ENCODE data around the gene WBP4. TPM values are rescaled to one million over a fixed set of nuclear protein-coding genes. Genes with fewer than 3 reads are reported as not detected.
A peak's percentile ranks its signal among the peaks of the same experiment; 100 is the strongest.
"Not testable (repeated sequence)": the region's sequence is repeated elsewhere in the genome, so short reads cannot be mapped to it uniquely, and the experiment has no call there.

WBP4 gene
- total RNA-seq, 1 donor from 2014 or later: 7.4 TPM

DNA sequence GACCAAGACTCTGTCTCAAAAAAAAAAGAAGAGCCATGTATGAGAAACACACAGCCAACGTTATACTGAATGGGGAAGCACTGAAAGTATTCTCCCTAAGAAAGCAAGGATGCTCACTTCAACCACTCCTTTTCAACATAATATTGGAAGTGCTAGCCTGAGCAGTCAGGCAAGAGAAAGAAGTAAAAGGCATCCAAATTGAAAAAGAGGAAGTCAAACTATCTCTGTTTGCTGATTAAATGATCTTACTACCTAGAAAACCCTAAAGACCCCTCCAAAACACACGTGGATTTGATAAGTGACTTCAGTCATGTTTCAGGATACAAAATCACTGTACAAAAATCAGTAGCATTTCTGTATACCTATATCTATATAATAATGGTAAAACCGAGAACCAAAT lies 16.2 kb downstream of the WBP4 start:
- no peak for DNase-seq (ENCODE audit: low read depth, low spot score)

DNA sequence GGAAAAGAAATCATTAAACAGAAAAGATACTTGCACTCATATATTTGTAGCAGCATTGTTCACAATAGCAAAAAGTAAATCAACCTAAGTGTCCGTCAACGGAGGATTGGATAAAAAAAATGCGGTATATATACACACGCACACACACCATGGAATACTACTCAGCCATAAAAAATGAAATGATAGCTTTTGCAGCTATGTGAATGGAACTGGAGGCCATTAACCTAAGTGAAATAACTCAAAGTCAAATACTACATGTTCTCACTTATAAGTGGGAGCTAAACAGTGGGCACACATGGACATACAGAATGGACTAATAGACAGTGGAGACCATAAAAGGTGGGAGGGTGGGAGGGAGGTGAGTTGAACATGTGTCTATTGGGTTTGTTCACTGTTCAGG lies 18.4 kb downstream of the WBP4 start:
- DNase-seq (ENCODE audit: low read depth, low spot score): no peak

DNA sequence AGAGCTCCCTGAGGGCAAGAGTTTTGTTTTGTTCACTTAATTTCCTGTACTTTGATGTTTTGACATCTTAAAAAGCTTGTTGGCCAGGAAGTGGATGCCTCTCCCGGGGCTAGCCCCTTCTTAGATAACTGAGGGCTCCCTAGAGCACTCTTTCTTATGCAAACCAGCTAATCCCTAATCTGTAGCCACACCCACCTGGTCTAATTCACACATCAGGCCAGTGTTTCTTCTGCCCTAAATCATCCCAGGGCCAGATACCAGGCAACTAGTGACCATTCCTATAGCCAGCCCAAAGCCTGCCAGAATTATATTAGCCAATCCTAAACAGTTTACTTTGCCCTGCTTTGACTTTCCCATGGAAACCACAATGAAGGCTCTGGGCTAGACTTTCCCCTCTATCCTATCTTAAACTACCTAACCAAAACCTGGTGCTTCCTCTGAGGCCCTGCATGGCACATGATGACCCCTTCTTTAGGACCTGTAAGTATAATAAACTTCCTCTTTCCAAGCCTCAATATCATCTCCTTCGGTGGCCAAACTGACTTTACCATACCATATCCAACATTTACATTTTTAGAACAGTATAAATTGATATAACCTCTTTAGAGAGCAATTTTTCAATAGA lies 24.8 kb downstream of the WBP4 start:
- DNase-seq (ENCODE audit: low read depth, low spot score): no peak

DNA sequence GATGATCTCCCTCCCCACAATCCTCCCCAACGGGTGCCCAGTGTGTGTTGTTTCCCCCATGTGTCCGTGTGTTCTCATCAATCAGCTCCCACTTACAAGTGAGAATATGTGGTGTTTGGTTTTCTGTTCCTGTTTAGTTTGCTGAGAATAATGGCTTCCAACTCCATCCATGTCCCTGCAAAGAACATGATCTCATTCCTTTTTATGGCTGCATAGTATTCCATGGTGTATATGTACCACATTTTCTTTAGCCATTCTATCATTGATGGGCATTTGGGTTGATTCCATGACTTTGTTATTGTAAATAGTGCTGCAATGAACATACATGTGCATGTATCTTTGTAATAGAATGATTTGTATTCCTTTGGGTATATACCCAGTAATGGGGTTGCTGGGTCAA lies 34.4 kb downstream of the WBP4 start:
- not testable (repeated sequence) for DNase-seq (ENCODE audit: low read depth, low spot score)

DNA sequence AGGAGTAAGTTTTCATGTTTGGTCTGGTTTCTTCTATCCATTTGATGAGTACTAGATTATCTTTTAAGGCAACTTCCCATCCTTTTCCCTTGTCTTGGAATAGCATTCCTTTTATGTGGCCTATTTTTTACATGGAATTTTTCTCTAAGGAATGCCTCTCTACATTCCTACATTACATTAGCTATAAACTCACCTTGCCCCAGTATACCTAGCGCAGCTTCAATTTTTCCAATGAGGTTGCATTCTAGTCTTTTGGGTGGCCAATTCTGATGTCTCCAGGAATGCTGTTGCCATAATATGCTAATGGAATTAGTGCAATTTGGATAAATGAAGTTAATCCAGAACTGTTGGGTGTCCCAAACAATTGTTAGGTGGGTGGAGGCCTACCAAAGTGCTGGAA lies 37.5 kb downstream of the WBP4 start:
- DNase-seq (ENCODE audit: low read depth, low spot score): no peak

DNA sequence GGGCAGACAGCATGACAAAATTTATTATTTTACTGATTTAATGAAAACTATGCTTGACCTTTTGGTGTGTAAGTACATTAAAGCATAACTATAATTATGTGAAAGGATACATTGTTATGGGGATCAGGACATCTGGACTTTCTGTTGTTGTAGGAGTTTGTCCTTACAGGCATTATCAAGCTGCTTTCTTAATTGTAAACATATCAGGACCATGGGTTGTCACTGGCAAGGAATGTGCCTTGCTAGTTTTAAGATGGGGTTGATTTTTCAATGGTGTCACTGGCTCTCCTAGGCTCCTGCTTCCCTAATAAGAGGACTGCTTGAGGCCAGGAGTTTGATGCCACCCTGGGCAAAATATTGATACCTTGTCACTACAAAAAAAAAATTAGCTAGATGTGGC lies 38.7 kb downstream of the WBP4 start:
- DNase-seq (ENCODE audit: low read depth, low spot score): no peak

DNA sequence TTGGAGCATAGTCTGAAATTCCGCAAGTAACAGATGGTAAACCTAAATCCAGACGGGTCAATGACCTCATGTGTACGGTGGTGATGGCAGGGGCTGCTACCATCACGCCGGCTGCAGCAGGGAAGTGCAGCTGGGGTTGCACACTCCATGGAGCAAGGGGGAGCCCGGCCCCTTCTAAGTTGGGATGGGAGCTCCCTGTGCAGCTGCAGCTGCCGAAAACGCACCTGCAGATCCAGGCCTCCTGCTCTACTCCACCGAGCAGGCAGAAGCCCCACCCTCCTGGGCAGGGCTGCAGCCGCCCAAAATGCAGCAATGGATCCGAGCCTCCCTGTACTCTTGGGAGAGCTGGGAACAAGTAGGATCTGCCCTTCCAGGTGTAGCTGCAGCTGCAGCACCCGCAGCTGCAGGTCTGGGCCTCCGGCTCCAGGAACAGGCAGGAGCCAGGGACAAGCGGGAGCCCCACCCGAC lies 45.8 kb downstream of the WBP4 start:
- DNase-seq (ENCODE audit: low read depth, low spot score): no peak

DNA sequence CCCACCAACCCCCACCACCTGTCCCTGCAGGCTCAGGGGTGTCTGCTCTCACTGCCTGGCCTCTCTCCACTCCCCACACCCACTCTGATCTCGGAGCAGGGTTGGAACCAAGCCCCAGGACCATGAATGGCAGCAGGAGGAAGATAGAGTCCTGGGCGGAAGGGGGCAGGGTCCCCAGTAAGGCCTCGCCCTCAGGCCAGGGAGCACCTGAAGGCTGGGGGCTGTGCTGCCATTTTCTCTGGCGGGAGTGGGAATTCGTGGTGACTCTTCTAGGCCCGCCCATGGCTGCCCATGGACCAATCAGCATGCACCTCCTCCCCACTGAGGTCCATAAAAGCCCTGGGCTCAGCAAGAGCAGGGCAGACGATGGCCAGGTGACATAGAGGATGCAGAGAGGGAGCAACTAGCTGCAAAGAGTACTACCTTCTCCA lies 46.3 kb downstream of the WBP4 start:
- no peak for DNase-seq (ENCODE audit: low read depth, low spot score)

DNA sequence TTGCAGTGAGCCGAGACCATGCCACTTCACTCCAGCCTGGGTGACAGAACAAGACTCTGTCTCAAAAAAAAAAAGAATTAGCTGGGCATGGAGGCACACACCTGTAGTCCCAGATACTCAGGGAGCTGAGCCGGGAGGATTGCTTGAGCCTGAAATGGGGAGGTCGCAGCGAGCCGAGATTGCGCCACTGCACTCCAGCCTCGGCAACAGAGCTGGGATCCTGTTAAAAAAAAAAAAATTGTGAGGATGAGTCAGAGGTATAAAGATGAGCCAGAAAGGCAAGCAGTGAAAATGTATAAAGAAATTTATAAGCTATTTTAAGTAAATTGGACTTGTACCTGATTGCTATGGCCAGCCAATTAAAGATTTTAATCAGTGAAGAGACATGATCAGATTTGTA lies 50.1 kb downstream of the WBP4 start:
- no peak for DNase-seq (ENCODE audit: low read depth, low spot score)

DNA sequence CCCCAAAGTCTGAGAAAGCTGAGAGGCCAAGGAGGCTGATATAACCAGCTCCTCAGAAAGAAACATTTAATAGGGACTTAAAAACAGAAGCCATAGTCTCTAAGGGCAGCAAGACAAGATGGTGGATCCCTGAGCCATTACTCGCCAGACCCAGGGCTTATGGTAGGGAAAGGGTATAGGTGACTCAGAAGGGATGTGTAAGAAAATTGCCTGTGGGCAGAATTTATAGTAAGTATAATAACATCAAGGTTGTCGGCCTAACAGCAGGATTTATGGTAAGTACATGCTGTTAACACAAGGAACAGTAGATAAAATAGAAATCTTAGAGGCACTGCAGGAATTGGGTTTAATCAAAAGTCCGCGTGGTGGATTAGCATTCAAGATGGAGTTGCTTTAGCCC lies 56.6 kb downstream of the WBP4 start:
- DNase-seq (ENCODE audit: low read depth, low spot score): no peak

DNA sequence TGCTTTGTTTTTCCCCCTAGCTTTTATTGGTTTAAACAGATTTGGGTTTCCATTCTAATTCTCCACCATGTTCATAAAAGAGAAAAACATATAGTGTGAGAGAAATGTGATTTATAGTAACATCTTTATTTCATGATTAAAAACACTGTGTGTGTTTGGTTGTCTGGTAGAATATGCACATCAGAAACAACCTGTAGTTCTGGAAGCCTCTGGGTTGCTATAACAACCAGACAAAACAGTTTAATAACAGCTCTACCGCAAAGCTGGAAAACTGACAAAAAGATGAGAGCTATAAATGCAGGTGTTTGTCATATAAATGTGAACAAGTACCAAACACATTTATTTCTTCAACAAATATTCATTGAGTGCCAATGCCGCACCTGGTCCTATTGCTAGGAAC lies 61.5 kb downstream of the WBP4 start:
- DNase-seq (ENCODE audit: low read depth, low spot score): no peak

DNA sequence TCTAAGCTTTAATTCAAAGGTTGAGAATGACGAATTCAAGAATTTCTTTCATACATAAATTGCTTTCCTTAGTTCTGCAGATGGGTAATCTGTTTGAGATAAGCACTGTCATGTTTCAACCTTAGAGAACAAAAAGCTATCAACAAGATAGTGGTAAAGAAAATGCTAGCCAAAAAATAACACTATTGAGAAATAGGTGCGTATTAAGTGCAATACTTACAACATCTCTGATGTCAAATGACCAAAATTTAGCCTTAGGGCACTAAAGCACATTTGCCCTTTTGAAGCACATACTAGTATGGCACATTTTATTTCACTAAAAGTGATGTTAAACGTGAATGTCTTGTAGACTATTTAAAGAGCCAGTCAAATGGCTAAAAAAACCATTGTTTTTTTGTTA lies 66.4 kb downstream of the WBP4 start:
- no peak for DNase-seq (ENCODE audit: low read depth, low spot score)

DNA sequence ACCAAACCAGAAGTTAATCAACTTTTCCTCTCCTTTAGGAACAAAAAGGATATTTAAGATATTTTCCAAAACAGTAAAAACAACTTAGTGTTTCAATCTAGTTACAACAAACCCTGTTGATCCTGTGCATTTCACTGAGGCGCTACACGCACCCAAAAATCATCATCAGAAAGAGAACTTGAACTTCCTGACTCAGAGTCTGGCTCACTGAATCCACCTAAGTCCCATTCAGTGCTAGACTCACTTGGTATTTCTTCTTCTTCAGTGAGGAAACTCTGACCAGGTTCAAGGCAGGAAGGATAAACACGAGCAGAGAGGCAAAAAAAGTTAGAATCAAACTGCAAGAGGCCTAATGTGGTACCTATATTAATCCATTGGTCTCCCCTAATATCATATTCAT lies 69.0 kb downstream of the WBP4 start:
- no peak for DNase-seq (ENCODE audit: low read depth, low spot score)

DNA sequence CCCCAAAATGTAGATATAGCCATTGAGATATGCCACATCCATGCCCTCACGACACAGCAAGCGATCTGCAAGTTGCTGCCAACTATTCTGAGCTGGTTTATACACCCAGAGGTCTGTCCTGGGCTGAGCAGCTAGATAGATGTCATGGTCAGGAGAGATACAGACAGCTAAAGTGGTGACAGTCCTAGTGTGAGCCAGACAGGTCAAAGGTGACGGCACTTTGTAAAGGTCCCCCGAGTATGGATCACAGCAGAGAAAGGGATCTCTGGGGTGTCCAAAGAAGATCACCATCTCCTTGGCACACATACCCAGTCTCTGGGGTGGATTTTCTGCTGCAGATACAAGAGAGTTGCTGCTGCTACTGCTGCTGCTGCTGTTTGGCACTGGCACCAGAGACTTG lies 69.9 kb downstream of the WBP4 start:
- not testable (repeated sequence) for DNase-seq (ENCODE audit: low read depth, low spot score)

DNA sequence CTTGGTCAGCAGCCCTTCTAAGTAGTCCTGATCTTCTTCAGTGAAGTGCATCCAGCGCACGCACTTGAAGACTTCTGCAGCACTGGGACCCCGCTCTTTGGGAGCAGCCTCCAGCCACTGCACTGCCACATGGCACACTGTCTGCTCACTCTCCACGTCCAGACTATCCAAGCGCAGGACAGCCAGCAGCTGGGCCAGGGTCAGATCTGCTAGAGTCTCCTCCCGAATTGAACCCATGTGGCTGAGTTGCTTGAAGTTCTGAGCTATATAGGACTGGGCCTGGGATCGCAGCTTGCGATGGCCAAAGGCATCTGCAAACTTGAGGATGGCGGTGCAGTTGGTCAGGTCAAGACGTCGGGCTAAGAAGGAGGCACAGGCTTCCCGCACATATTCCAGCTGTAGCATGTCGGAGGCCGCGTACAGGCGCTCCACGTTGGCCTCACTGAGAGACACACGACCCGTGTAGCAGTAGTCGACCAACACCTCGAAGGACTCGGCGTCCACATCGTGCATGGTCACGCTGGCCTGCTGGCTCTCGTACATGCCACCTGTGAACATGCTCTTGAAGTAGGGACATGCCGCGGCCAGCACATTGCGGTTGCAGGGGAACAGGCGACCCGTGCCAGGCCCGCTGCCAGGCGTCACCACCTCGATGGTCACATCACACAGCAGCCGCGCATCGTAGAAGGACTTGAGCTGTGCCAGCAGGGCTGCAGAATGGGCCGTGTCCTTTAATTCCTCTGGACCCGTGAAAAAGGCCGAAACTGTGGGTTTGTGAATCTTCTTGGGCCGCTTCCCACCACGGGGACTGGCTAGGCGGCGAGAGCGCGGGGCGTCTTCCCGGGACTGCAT lies 70.6 kb downstream of the WBP4 start:
- not testable (repeated sequence) for DNase-seq (ENCODE audit: low read depth, low spot score)

DNA sequence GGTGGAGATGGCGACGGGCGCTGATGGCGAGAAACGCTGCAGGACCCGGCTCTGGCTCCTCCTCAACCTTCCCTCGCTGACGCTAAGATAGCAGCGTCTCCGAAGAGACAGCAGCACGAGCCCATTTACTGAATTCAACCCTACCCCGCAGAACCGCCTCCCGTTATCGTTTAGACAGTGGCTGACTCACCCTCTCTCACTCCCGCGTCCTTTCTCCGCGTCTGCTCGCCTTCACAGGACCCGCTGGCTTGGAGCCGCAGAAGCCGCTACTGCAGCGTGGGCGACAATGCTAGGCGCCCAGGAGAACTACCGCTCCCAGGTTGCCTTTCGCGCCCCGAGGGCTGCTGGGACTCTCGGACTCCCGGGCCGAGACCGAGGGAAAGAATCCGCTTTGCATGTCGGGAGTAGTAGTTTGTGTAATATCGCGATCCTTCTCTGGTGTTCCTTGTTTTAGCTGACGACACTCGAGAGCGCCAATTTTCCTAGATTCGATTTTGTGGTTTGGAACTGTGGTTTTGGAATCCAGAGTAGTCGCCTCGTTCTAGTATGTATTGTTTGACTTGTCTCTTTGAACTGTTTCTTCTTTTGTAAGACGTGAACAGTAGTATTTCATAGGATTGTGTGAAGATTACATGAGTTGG lies 71.3 kb downstream of the WBP4 start, which contains the start of gene KBTBD6:
Gene KBTBD6, minus strand, starts transcription at position 291 of the 641 bp plus-strand sequence. CDS start 291 bp downstream, outside the sequence.
- DNase-seq (ENCODE audit: low read depth, low spot score): peak; percentile 96

Other genes starting within 250 kb of the WBP4 start
- 63.6 and 71.3 TPM in 2 replicates for gene ELF1, start 42.2 kb upstream of the WBP4 start, total RNA-seq
- gene KBTBD6, start 71.3 kb downstream of the WBP4 start, total RNA-seq: 9.4 and 15.3 TPM in 2 replicates
- 3.3 and 6.2 TPM in 2 replicates for gene KBTBD7, start 133.1 kb downstream of the WBP4 start, total RNA-seq
- gene MTRF1, start 202.1 kb downstream of the WBP4 start, total RNA-seq: 11.1 and 16.8 TPM in 2 replicates
- gene NAA16, start 249.8 kb downstream of the WBP4 start, total RNA-seq: 6.2 and 9.6 TPM in 2 replicates

All from pulmonary artery endothelial cell (primary cell).